HG02840 (cell line): ENCODE results near the gene GNAT3.

ENCODE experiments used
- ATAC-seq: cut with Tn5 transposase; IDR thresholded peaks from one replicate; pipeline ENCODE4 v1.9.1; 2021; ENCODE audit warnings: mild to moderate bottlenecking, moderate library complexity, moderate number of reproducible peaks; ENCODE audit not compliant: unreplicated experiment, low FRiP score

The GNAT3 gene

GRCh38 chr7:80505900-80506500, 5.9 kb downstream of the GNAT3 start:
- ATAC-seq, result no peak

DNA sequence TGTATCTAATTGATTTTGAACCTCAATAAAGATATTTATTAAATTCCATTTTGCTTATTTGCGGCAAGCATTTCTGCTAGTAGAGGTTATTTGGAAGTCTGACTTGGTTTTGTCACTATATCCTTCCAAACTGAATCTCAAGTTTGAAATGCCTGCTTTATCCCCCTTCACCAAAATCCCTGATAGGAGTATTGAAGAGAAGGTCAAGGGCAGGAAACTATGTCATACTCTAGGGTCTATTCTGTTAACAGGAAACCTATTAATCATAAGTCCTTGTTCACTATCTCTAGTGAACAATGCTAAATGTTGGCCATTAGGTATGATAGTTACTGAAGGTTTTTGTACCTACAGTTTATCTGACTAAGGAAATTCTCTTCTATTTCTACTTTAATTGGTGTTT, 11.5 kb downstream of the GNAT3 start:
- no peak for ATAC-seq

DNA sequence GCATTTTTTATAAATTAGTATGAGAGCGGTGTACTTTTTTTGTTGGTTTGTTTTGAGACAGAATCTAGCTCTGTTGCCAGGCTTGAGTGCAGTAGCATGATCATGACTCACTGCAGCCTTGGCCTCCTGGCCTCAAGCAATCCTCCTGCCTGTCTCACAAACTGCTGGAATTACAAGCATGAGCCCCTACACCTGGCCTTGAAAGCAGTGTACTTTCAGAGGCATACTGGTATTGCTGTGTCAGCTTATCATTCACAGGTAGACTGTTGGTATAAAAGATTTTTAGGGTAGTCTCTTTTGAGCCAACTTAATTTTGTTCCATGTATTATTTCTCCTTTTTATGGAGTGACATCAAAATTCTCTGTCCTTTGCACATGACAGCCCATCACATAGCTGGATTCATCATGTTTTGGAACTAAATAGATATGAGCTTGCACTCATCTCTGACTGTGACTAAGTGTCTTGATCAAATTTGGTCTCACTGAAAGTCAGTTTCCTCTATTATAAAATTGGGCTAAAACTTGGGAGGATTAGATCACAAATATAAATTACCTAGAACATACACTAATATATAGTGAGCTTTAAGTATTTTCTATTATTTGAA, 12.4 kb downstream of the GNAT3 start:
- ATAC-seq, result no peak

- no peak for ATAC-seq
Observed at GRCh38 chr7:80498481-80499349, 13.1 kb downstream of the GNAT3 start.

- ATAC-seq, result no peak
Observed at GRCh38 chr7:80496586-80496985, 15.3 kb downstream of the GNAT3 start.

DNA sequence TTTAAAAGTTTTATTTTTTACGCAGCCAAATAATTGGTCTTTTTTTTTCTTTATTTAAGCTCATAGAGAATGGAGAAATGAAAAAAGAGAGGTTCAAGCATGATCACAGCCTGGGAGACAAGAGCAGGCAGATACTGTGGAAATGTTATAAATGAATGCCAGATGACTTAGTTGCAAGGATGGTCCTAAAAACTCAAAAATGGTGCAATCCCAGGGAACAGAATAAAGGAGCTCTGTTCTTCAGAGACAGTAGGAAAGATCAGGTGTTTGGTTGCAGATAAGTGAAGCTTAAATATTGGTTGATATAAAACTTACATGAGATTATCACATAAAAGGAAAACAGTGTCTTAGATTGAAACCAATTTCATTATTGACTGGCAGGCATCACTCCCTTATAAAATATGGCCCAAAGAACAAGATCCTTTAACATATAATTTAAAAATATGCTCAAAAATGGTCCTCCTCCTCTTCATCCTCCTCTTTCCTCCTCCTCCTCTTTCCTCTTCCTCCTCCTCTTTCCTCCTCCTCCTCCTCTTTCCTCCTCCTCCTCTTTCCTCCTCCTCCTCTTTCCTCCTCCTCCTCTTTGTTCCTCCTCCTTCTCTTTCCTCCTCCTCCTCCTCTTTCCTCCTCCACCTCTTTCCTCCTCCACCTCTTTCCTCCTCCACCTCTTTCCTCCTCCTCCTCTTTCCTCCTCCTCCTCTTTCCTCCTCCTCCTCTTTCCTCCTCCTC, 18.6 kb downstream of the GNAT3 start:
- ATAC-seq, result no peak

DNA sequence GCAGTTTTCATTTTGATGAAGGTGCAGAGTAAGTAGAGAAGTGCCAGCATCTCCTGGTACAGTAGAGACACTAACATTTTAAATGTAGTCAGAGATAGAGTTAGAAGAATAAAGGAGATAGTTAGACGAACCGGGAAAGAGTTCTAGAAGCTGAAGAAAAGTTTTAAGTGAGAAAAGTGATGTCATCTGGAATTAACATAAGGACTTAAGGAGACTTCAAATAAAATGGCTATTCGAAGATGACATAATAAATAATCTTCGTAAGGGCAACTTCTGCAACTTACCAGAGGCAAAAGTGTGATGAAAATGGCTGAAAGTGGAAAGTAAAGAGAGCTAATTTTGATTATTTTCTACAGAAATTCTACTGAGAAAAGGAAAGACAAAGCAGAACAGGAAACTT, 20.4 kb downstream of the GNAT3 start:
- ATAC-seq, result no peak

- ATAC-seq, result no peak
Observed at GRCh38 chr7:80488851-80489370, 23.0 kb downstream of the GNAT3 start.

GRCh38 chr7:80488406-80488805, 23.5 kb downstream of the GNAT3 start:
- no peak for ATAC-seq

GRCh38 chr7:80485721-80486120, 26.1 kb downstream of the GNAT3 start:
- ATAC-seq, result no peak

- ATAC-seq, result no peak
Observed at GRCh38 chr7:80482950-80483349, 28.9 kb downstream of the GNAT3 start.

DNA sequence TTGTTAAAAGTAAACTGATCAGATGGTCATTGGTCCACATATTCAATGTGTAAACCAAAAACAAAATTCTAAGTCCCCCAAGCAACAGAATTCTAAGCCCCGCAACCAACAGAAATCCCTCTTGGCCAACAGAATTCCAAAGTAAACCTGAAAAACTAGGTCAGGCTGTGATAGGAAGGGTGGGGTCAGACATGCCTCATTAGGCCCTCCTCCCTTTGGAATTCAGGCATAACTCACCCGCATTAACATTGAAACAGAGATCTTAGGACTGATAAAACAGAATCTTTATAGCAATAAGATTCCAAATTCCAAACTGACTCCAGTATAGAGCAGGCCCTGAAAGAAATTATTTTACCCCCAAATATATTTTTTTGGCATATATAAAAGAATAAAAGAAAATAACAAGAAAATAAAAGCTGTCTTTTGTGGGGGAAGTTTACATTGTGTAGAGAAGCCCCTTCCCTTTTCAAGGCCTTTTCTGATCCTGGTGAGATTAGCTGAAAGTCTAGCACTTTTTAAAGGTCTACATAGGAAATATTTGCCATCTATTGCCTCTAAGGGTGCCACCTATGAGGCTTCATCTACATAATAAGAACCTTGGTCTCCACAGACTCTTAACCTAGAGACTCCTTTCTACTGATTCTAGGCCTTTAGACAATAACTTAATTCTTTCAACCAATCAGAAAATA, 30.5 kb downstream of the GNAT3 start:
- no peak for ATAC-seq

- ATAC-seq, result no peak
Observed at GRCh38 chr7:80480566-80480965, 31.3 kb downstream of the GNAT3 start.

GRCh38 chr7:80478683-80479082, 33.2 kb downstream of the GNAT3 start:
- no peak for ATAC-seq

DNA sequence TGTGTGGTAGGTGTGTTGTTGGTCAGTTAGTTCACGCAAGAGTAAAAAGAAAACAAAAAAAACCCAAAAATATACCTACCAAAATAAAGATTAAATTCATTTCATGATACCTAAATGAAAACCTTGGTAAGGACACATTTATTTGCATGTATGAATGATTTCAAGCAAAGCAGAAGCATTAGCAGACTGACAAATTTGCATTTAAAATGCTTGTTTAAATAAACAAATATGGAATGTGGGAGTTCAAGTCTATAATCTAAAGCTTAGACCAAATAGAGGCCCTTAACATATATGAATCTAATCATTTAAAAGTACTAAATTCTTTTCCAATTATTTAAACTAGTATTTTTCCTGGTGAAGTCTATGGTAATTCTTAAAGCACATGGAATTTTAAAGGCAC, 35.8 kb downstream of the GNAT3 start:
- ATAC-seq, result no peak

DNA sequence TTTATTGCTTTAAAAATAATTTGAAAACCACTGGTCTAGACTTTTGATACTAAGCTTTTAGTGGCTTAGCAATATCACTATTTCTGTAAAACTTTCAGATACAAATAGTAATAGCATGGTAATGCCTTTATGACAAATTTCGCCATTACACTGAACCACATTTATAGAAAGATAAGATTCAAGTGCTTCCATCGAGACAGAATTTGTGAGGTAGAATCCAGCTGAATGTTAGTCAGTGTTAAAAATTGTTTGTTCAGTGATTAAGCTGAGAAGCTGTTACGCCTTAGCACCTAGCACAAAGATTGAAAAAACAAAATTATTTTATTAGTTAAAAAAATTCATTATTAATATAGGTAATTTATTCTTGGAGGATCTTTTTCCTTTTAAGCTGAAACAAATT, 36.5 kb downstream of the GNAT3 start:
- no peak for ATAC-seq

DNA sequence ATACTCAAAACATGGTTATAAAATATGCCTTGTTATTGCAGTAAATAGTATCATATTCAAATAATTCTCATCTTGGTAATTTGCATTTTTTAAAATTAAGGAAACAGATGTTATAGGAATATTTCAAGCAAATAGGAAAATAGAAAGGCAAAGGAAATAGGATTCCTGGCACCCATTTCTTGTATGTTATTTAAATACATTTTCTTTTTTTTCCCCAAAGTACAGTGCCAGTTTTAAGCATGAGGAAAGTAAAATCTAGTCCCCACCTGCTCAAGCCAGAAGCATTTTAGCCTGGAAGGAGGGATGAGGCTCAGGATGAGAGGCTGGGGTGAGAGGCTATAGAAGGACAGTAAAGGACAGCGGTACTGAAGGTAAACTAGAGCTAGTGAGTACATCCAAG, 38.1 kb downstream of the GNAT3 start:
- no peak for ATAC-seq

DNA sequence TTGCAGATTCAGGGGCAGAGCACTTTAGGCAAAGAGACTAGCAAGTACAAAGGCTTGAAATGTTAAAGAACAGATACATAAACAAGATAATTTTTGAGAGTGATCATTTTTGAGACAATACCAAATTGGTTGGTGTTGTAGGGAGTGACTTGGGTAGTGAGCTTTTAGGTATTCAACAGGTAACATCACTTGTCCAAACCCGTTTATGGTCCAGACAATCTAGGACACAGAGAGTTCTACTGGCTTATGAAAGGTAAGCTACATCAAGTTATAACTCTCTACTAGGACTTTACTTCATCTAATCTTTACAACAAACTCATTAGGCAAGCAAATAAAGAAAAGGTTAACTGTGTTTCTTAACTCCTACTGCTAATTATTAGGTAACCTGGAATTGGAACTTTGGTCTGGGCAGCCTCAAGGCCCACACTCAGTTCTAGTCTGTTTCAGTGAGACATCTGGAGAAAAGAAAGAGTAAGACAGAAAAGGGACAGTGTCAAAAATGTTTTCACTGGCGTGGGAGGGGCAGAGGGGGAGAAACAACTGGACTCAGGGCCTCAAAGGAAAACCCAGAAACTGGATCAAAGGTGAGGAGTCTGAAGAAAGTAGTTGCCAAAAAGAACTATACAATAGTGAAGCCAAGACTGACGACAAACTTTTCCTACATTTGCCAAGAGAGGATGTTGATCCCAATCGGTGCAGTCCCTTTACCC, 39.2 kb downstream of the GNAT3 start:
- no peak for ATAC-seq

DNA sequence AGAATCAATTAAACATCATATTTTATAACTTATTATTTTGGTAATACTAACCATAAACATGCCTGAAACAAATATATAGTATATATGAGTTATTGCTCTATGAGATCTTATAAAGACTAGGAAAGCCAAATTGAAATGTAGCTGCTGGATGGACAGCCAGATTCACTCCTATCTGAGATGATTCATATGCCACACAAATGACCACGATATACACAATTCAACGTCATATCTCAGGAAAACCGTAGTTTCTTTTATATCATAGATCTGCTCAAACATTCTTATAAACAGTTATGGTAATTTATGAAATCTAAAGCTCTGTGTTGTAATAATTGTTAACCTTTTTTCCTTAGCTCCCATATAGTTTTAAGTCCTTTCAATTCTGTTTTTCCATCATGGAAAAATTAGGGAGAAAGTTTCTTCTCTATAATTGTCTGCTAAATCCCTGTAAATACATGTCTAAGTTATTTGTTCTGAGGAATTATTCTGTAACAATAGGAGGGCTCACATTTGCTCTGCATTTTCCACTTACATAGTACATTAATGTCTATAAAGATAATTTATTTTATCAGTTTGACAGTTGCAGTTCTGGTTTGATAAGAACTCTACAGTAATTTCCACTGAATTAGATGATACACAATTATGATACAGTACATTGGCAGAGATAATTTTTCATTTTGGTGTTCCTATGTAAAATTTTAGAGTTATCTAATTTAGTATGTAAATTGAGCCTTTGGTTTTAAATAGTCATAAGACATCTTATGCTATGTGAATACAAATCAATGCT, 42.7 kb downstream of the GNAT3 start:
- ATAC-seq, result no peak
